A673 (cell line): Measurements from ENCODE around the gene LAIR1. TPM values are rescaled to one million over a fixed set of nuclear protein-coding genes. Genes with fewer than 3 reads are reported as not detected.
"Not testable (repeated sequence)": the region's sequence is repeated elsewhere in the genome, so short reads cannot be mapped to it uniquely, and the experiment has no call there.

Experiments
- BruUV-seq: library from RNA; stranded (reverse); fragments of 400-500 nt; replicated peaks from 2 replicates; lab custom pipeline; 2021; lab: Mats Ljungman, UMichigan
- CTCF ChIA-PET: fragments of 300-600 bp; sonication (Branson Sonifier 250); formaldehyde crosslinking; loops from one replicate; lab custom pipeline; 2022; ENCODE audit warnings: antibody characterized with exemption; lab: Charles Lee
- POLR2A ChIA-PET: fragments of 300-600 bp; sonication (Branson Sonifier 250); formaldehyde crosslinking; loops from one replicate; lab custom pipeline; 2022; ENCODE audit warnings: antibody characterized with exemption; ENCODE audit not compliant: low non-redundant PET; lab: Charles Lee
- DNase-seq: peaks from one replicate; pipeline ENCODE4 v3.0.0-alpha.2; 2015; ENCODE audit warnings: low spot score
- H3K27ac ChIP-seq: fragments of 200-600 bp; sonication (generic); 2 replicates; pipeline ENCODE4 v1.5.1; 2016; ENCODE audit warnings: mixed run types, low read depth, mild to moderate bottlenecking, mixed read lengths, antibody characterized with exemption, low read length; ENCODE audit not compliant: poor library complexity, severe bottlenecking
- H3K27me3 ChIP-seq: fragments of 200-600 bp; sonication (generic); replicated peaks from 2 replicates; pipeline ENCODE4 v1.6.1; 2017; ENCODE audit warnings: mixed run types, low read depth, mild to moderate bottlenecking, mixed read lengths, antibody characterized with exemption, low read length; ENCODE audit not compliant: insufficient read depth, poor library complexity
- H3K36me3 ChIP-seq: fragments of 200-600 bp; sonication (generic); 2 replicates; pipeline ENCODE4 v1.6.1; 2016; ENCODE audit warnings: mixed run types, mild to moderate bottlenecking, mixed read lengths, antibody characterized with exemption, low read length; ENCODE audit not compliant: insufficient read depth, poor library complexity, severe bottlenecking
- H3K4me1 ChIP-seq: fragments of 200-600 bp; sonication (generic); 2 replicates; pipeline ENCODE4 v1.6.1; 2017; ENCODE audit warnings: mixed run types, mild to moderate bottlenecking, mixed read lengths, antibody characterized with exemption, low read length; ENCODE audit not compliant: insufficient read depth, poor library complexity, severe bottlenecking
- H3K4me3 ChIP-seq: fragments of 200-600 bp; sonication (generic); 2 replicates; pipeline ENCODE4 v1.5.1; 2016; ENCODE audit warnings: low read depth, mixed run types, mild to moderate bottlenecking, mixed read lengths, low read length; ENCODE audit not compliant: poor library complexity, severe bottlenecking
- H3K9me3 ChIP-seq: fragments of 200-600 bp; sonication (generic); 2 replicates; pipeline ENCODE4 v1.6.1; 2016; ENCODE audit warnings: mixed run types, low read depth, mild to moderate bottlenecking, mixed read lengths, antibody characterized with exemption, low read length; ENCODE audit not compliant: poor library complexity, severe bottlenecking
- EZH2 ChIP-seq: fragments of 200-600 bp; sonication (generic); IDR thresholded peaks from 2 replicates; pipeline ENCODE4 v1.6.1; 2017; ENCODE audit warnings: borderline replicate concordance, low read depth, mild to moderate bottlenecking, mixed read lengths, antibody characterized with exemption, low read length; ENCODE audit not compliant: poor library complexity, severe bottlenecking
- intact Hi-C: fragments of 100-400 bp; cut with micrococcal nuclease; formaldehyde crosslinking; loops from one replicate; pipeline ENCODE4 v1.10.0; 2022; ENCODE audit not compliant: unreplicated experiment
- total RNA-seq: library from RNA; stranded (reverse); gene quantifications from 2 replicates; pipeline ENCODE4 v1.2.3, GENCODE V29; 2021
- TF ChIP-seq, protein P1 (sequence below): fragments of 300-800, 200-600 bp; sonication (generic); conservative IDR thresholded peaks from 2 replicates; pipeline ENCODE4 v1.5.1; 2017; ENCODE audit warnings: low read depth, mild to moderate bottlenecking, antibody characterized with exemption, low read length, moderate library complexity, mixed read lengths

The LAIR1 gene
- total RNA-seq, 1 experiment from 2014 or later, result not detected

DNA sequence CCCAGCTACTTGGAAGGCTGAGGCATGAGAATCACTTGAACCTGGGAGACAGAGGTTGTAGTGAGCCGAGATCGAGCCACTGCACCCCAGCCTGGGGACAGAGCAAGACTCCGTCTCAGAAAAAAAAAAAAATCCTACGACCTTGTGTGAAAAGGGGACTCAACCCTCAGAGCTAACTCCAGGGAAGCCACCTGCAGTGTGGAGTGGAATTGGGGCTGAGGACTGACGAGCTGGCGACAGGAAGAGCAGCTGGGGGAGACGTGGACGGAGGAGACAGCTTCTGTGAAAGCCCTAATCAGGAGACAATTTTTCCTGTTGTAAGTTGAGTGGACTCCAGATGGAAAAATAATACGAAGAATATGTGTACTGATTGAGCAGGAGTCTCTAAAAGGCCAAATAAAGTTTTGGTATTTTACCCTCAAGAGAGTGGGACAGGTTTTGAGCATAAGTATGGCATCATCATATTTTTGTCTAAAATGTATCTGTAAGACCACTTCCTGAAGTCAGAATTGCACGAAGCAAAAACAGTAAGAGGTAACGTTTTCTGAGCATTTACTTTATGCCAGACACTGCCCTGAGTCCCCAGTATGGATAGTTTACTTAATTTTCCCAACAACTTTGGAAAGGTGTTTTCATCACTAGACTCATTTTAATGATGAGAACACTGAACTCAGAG, 12.0 kb upstream of the LAIR1 start:
- BruUV-seq, result no TSS peak
- ChIA-PET CTCF (interaction anchor here (0.6 kb wide), 1 partner anchor 568 kb away, joined by 4 read pairs; no protein-coding TSS in a partner anchor), POLR2A (no interaction called here)
- H3K27ac ChIP-seq, result no peak overlapping the region
- H3K9me3 ChIP-seq, result no peaks in the 10 kb centered on the region
- no peak overlapping the region for H3K4me3 ChIP-seq
- TF ChIP-seq, protein P1, sequence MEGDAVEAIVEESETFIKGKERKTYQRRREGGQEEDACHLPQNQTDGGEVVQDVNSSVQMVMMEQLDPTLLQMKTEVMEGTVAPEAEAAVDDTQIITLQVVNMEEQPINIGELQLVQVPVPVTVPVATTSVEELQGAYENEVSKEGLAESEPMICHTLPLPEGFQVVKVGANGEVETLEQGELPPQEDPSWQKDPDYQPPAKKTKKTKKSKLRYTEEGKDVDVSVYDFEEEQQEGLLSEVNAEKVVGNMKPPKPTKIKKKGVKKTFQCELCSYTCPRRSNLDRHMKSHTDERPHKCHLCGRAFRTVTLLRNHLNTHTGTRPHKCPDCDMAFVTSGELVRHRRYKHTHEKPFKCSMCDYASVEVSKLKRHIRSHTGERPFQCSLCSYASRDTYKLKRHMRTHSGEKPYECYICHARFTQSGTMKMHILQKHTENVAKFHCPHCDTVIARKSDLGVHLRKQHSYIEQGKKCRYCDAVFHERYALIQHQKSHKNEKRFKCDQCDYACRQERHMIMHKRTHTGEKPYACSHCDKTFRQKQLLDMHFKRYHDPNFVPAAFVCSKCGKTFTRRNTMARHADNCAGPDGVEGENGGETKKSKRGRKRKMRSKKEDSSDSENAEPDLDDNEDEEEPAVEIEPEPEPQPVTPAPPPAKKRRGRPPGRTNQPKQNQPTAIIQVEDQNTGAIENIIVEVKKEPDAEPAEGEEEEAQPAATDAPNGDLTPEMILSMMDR, result no peak
- TF ChIP-seq EZH2, result no peak
- H3K4me1 ChIP-seq, result no peaks in the 10 kb centered on the region
- intact Hi-C loops, result no loop called here
- no peaks in the 10 kb centered on the region for H3K36me3 ChIP-seq
- DNase-seq, result no peak
- no peaks in the 10 kb centered on the region for H3K27me3 ChIP-seq

DNA sequence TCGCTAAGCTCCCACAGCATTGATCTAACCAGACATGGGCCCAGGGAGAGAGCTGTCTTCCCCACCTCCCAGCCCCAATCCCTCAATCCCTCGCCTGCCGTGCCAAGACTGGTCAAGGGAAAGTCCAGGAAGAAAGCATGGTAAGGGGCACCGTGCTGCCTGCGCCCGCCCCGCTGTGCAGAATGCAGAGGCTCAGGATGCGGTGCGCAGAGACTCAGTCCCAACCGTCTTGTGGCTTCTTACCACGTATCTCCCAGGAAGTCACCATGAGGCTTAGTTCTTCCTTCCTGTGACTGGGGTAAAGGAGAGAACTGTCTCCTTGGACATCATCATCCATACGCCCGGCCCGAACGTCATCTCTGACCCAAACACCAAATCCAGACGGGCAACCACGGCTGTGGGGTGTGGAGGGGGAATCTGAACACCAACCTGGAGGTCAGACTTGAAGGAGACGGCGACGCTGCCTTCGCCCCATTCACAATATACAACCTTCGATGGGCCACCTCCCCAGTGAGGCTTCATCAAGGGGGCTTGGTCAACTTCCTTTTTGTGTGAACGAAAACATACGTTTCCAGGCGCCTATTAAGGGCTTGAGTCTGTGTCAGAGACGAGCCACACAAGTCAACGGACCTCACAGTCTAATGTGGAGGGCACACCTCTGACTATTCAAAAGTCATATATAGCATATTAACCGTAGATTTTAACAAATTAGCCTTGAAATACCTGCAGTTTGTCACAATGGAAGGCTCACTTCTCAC, 10.6 kb upstream of the LAIR1 start:
- H3K9me3 ChIP-seq, CTCF ChIA-PET, DNase-seq, H3K27me3 ChIP-seq, POLR2A ChIA-PET, BruUV-seq, H3K27ac ChIP-seq, H3K4me3 ChIP-seq, H3K4me1 ChIP-seq, H3K36me3 ChIP-seq, intact Hi-C loops: not testable (repeated sequence)

DNA sequence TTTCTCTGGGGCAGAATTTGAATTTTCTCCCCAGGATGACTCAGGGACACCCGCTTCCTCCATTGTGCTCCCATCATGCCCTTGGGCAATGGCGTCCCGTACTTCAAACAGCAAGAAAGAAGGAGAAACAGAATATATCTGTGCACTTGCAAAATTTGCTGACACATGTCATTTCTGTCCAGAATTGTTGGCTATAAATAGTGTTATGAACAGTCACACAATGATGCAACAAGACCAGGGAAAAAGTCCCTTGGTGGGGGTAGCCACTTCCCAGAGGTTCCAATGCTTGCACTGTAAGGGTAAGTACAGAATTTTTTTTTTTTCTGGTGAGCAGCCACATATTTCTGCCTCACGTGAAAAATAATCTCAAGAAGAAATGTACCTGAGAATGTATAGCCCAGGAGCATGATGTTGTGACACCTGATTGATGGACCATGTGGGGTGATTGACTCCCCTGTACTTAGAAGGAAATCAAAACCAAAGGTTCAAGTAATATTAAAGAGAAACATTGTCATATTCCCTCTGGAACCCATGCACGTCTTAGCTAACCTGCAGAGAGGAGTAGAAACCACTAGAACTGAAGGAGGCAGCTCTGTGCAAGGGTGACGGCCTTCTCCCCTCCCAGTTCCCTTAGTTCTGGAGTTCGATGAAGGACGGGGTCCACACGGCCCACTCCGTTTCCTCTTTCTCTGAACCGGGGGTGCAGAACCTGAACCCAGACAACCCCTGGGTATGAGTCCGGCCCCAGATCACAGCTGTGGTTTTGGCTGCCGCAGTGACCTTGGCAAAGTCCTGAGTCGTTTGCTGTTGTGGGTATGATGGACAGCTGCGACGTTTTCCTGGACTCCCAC, 9.3 kb upstream of the LAIR1 start:
- H3K4me1 ChIP-seq, result no peaks in the 10 kb centered on the region
- H3K27ac ChIP-seq, result no peak overlapping the region
- ChIA-PET POLR2A (no interaction called here), CTCF (no interaction called here)
- no peaks in the 10 kb centered on the region for H3K36me3 ChIP-seq
- H3K4me3 ChIP-seq, result no peak overlapping the region
- H3K9me3 ChIP-seq, result no peaks in the 10 kb centered on the region
- H3K27me3 ChIP-seq, result no peaks in the 10 kb centered on the region
- no TSS peak for BruUV-seq
- TF ChIP-seq, protein P1, result no peak
- no peak for TF ChIP-seq EZH2
- intact Hi-C loops, result no loop called here
- DNase-seq, result no peak

DNA sequence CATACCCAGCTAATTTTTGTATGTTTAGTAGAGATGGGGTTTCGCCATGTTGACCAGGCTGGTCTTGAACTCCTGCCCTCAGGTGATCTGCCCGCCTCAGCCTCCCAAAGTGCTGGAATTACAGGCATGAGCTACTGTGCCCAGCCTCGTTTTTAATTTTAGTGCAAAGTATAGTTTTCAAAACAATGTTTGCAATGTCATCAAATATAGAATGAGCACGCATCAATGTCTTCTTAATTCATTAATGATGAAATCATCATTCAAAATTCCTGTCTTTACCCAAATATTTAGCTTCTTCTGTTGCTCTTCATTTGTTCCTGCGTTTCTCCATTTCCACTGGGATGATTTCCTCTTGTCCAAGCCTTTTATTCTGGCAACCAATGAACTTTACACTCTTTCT, 6.7 kb upstream of the LAIR1 start:
- H3K36me3 ChIP-seq, H3K27me3 ChIP-seq, H3K4me3 ChIP-seq, BruUV-seq, H3K9me3 ChIP-seq, H3K4me1 ChIP-seq, CTCF ChIA-PET, POLR2A ChIA-PET, H3K27ac ChIP-seq, DNase-seq, intact Hi-C loops: not testable (repeated sequence)

DNA sequence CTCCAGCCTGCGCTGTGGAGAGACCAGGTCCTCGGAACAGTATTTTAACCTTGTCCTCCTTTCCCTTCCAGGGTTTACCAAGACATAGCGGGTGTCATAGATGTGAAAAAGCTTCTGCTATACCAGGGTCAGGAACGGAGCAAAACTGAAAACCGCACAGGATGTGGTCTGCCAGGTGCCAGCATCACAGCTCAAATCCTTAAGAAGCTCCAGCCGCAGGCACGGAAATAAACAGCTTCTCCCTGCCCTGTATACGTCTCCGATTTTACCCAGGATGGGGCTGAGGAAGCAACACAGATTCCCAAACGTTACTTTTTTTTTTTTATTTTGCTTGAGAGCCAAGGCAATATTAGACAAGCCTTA, 5.7 kb upstream of the LAIR1 start:
- H3K9me3 ChIP-seq, H3K36me3 ChIP-seq, H3K27me3 ChIP-seq, H3K4me1 ChIP-seq, H3K4me3 ChIP-seq, BruUV-seq, POLR2A ChIA-PET, CTCF ChIA-PET, DNase-seq, H3K27ac ChIP-seq, intact Hi-C loops: not testable (repeated sequence)
